ENCODE results near the gene ST3GAL6. TPM values are rescaled to one million over a fixed set of nuclear protein-coding genes. Genes with fewer than 3 reads are reported as not detected.

ST3GAL6 gene
- total and polyA plus RNA-seq, 2 of the 8 experiments (the other 6 are each of a cell fraction or from before 2014, with no cell fraction given) = 3.3 to 6.1 TPM

DNA sequence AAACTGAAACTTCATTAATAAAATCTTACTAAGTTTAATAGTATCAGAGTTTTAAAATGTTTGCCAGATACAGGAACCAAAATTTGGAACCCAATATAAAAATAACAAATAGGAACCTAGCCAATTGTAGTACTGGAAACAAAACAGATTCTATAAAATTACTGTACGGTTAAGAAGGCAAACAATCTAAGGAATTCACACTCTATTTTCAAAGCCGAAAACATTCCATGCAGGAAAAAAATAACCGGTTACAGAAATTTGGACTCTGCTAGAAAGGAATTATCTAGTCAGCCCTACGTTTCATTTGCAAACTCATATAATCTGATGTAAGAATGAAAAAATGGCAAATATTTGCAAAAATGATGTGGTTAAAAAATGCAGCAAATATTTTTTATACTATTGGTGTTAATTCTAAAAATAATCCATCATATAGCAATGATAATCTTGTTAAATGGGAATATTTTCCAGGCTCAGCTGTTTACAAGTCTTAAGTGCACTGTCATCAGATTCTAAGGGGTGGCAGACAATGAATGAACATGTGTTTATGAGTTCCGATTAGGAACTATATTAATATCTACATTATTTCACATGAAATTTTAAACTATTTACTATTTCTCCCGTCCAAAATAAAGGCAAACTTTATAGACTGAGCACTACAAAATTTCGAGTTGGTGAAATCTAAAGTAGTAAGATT, 80.3 kb downstream of the ST3GAL6 start (continued):
- TF ChIP-seq, protein P1, sequence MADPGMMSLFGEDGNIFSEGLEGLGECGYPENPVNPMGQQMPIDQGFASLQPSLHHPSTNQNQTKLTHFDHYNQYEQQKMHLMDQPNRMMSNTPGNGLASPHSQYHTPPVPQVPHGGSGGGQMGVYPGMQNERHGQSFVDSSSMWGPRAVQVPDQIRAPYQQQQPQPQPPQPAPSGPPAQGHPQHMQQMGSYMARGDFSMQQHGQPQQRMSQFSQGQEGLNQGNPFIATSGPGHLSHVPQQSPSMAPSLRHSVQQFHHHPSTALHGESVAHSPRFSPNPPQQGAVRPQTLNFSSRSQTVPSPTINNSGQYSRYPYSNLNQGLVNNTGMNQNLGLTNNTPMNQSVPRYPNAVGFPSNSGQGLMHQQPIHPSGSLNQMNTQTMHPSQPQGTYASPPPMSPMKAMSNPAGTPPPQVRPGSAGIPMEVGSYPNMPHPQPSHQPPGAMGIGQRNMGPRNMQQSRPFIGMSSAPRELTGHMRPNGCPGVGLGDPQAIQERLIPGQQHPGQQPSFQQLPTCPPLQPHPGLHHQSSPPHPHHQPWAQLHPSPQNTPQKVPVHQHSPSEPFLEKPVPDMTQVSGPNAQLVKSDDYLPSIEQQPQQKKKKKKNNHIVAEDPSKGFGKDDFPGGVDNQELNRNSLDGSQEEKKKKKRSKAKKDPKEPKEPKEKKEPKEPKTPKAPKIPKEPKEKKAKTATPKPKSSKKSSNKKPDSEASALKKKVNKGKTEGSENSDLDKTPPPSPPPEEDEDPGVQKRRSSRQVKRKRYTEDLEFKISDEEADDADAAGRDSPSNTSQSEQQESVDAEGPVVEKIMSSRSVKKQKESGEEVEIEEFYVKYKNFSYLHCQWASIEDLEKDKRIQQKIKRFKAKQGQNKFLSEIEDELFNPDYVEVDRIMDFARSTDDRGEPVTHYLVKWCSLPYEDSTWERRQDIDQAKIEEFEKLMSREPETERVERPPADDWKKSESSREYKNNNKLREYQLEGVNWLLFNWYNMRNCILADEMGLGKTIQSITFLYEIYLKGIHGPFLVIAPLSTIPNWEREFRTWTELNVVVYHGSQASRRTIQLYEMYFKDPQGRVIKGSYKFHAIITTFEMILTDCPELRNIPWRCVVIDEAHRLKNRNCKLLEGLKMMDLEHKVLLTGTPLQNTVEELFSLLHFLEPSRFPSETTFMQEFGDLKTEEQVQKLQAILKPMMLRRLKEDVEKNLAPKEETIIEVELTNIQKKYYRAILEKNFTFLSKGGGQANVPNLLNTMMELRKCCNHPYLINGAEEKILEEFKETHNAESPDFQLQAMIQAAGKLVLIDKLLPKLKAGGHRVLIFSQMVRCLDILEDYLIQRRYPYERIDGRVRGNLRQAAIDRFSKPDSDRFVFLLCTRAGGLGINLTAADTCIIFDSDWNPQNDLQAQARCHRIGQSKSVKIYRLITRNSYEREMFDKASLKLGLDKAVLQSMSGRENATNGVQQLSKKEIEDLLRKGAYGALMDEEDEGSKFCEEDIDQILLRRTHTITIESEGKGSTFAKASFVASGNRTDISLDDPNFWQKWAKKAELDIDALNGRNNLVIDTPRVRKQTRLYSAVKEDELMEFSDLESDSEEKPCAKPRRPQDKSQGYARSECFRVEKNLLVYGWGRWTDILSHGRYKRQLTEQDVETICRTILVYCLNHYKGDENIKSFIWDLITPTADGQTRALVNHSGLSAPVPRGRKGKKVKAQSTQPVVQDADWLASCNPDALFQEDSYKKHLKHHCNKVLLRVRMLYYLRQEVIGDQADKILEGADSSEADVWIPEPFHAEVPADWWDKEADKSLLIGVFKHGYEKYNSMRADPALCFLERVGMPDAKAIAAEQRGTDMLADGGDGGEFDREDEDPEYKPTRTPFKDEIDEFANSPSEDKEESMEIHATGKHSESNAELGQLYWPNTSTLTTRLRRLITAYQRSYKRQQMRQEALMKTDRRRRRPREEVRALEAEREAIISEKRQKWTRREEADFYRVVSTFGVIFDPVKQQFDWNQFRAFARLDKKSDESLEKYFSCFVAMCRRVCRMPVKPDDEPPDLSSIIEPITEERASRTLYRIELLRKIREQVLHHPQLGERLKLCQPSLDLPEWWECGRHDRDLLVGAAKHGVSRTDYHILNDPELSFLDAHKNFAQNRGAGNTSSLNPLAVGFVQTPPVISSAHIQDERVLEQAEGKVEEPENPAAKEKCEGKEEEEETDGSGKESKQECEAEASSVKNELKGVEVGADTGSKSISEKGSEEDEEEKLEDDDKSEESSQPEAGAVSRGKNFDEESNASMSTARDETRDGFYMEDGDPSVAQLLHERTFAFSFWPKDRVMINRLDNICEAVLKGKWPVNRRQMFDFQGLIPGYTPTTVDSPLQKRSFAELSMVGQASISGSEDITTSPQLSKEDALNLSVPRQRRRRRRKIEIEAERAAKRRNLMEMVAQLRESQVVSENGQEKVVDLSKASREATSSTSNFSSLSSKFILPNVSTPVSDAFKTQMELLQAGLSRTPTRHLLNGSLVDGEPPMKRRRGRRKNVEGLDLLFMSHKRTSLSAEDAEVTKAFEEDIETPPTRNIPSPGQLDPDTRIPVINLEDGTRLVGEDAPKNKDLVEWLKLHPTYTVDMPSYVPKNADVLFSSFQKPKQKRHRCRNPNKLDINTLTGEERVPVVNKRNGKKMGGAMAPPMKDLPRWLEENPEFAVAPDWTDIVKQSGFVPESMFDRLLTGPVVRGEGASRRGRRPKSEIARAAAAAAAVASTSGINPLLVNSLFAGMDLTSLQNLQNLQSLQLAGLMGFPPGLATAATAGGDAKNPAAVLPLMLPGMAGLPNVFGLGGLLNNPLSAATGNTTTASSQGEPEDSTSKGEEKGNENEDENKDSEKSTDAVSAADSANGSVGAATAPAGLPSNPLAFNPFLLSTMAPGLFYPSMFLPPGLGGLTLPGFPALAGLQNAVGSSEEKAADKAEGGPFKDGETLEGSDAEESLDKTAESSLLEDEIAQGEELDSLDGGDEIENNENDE (IDR thresholded peaks at IDR 0.05; ENCODE audit: insufficient replicate concordance, low read length) = no peak
- TF ChIP-seq KDM1A (IDR thresholded peaks at IDR 0.05; ENCODE audit: borderline replicate concordance, low read length) = no peak
- no peak for TF ChIP-seq KDM4A (IDR thresholded peaks at IDR 0.05; ENCODE audit: low read depth, low read length, severe bottlenecking)
- no peak for TF ChIP-seq EP300 (IDR thresholded peaks at IDR 0.05; ENCODE audit: borderline replicate concordance in 1 of 2, low read depth in 2 of 2, low read length in 2 of 2)
- TF ChIP-seq YY1 (IDR thresholded peaks at IDR 0.05; ENCODE audit: low read depth, low read length) = no peak
- no peak for TF ChIP-seq EZH2 (IDR thresholded peaks at IDR 0.05; ENCODE audit: low read depth, low read length, severe bottlenecking)
- no peak for TF ChIP-seq PHF8 (conservative IDR thresholded peaks at IDR 0.05; ENCODE audit: low read depth, low read length)
- no peak for TF ChIP-seq GABPA (IDR thresholded peaks at IDR 0.05; ENCODE audit: borderline replicate concordance, insufficient read depth, low read length)
- no peak for TF ChIP-seq SIRT6 (IDR thresholded peaks at IDR 0.05; ENCODE audit: low read length)
- TF ChIP-seq SP4 (IDR thresholded peaks at IDR 0.05; ENCODE audit: low read length) = no peak
- TF ChIP-seq SIX5 (IDR thresholded peaks at IDR 0.05; ENCODE audit: low read depth, low read length) = no peak
